ENCODE data around the gene ATP5ME. TPM values are rescaled to one million over a fixed set of nuclear protein-coding genes. Genes with fewer than 3 reads are reported as not detected.

Gene ATP5ME
- total RNA-seq, result 100 to 1,000 TPM; 213 to 231 TPM

- peaks cover 21% of the 10 kb centered on the region for H3K4me1 Mint-ChIP-seq
- ATAC-seq (peak; percentile 94), DNase-seq (peak; percentile 98)
- H3K4me3 Mint-ChIP-seq, result peak within 1 kb of the TSS; percentile 82
- peak within 1 kb of the TSS; percentile 86 for H3K27ac Mint-ChIP-seq
- peaks cover 25% of the 10 kb centered on the region for H3K36me3 Mint-ChIP-seq
- H3K27me3 Mint-ChIP-seq, result no peaks in the 10 kb centered on the region
- CTCF ChIA-PET, result interaction anchor here (0.8 to 2.8 kb wide), 13 partner anchors 10 to 550 kb away, joined by 3 to 21 read pairs (median 3); partner anchors contain the start of gene ZNF718
- H3K9me3 Mint-ChIP-seq (ENCODE audit: low read depth), result no peaks in the 10 kb centered on the region
Observed at GRCh38 chr4:674172-675035, at the start of gene ATP5ME, which contains the start of gene MYL5. Gene ATP5ME (minus strand): TSS chr4:674276. CDS start chr4:674247, 29 bp downstream. Gene MYL5 (plus strand): TSS chr4:674542. CDS start chr4:678027, 3,485 bp downstream.

GRCh38 chr4:722851-723360 is 48.8 kb upstream of the ATP5ME start:
- DNase-seq (no peak), ATAC-seq (no peak)
- no peaks in the 10 kb centered on the region for H3K27me3 Mint-ChIP-seq
- no peak overlapping the region for H3K4me3 Mint-ChIP-seq
- H3K4me1 Mint-ChIP-seq, result peaks cover 2% of the 10 kb centered on the region
- peaks cover 2% of the 10 kb centered on the region for H3K9me3 Mint-ChIP-seq (ENCODE audit: low read depth)
- no peak overlapping the region for H3K27ac Mint-ChIP-seq
- H3K36me3 Mint-ChIP-seq, result peaks cover 41% of the 10 kb centered on the region
- CTCF ChIA-PET, result no interaction called here

GRCh38 chr4:722169-722725 is 48.2 kb upstream of the ATP5ME start:
- CTCF ChIA-PET, result no interaction called here
- Mint-ChIP-seq H3K9me3 (ENCODE audit: low read depth) (peaks cover 2% of the 10 kb centered on the region), H3K27ac (no peak overlapping the region), H3K4me3 (no peak overlapping the region), H3K4me1 (peaks cover 4% of the 10 kb centered on the region), H3K27me3 (no peaks in the 10 kb centered on the region), H3K36me3 (peaks cover 41% of the 10 kb centered on the region)
- ATAC-seq (no peak), DNase-seq (no peak)

GRCh38 chr4:721261-722168 is 47.4 kb upstream of the ATP5ME start:
- Mint-ChIP-seq H3K9me3 (ENCODE audit: low read depth) (peaks cover 2% of the 10 kb centered on the region), H3K36me3 (peaks cover 41% of the 10 kb centered on the region), H3K4me1 (peaks cover 7% of the 10 kb centered on the region), H3K27ac (no peak overlapping the region), H3K4me3 (no peak overlapping the region), H3K27me3 (no peaks in the 10 kb centered on the region)
- no peak for ATAC-seq
- DNase-seq, result no peak
- CTCF ChIA-PET, result no interaction called here

- peaks cover 41% of the 10 kb centered on the region for H3K36me3 Mint-ChIP-seq
- CTCF ChIA-PET, result no interaction called here
- peaks cover 2% of the 10 kb centered on the region for H3K9me3 Mint-ChIP-seq (ENCODE audit: low read depth)
- peaks cover 7% of the 10 kb centered on the region for H3K4me1 Mint-ChIP-seq
- no peak overlapping the region for H3K27ac Mint-ChIP-seq
- no peaks in the 10 kb centered on the region for H3K27me3 Mint-ChIP-seq
- ATAC-seq (peak; percentile 27), DNase-seq (no peak)
- no peak overlapping the region for H3K4me3 Mint-ChIP-seq
Observed at GRCh38 chr4:720111-720860, 46.2 kb upstream of the ATP5ME start.

GRCh38 chr4:718460-718859 is 44.4 kb upstream of the ATP5ME start:
- Mint-ChIP-seq H3K36me3 (peaks cover 39% of the 10 kb centered on the region), H3K4me1 (peaks cover 5% of the 10 kb centered on the region), H3K4me3 (no peak overlapping the region), H3K27ac (no peak overlapping the region), H3K27me3 (no peaks in the 10 kb centered on the region), H3K9me3 (ENCODE audit: low read depth) (peaks cover 2% of the 10 kb centered on the region)
- CTCF ChIA-PET, result interaction anchor here (2.1 kb wide), 1 partner anchor 24 kb away, joined by 5 read pairs; no protein-coding TSS in a partner anchor
- DNase-seq (no peak), ATAC-seq (no peak)

- Mint-ChIP-seq H3K27me3 (no peaks in the 10 kb centered on the region), H3K27ac (no peak overlapping the region), H3K4me1 (peaks cover 6% of the 10 kb centered on the region), H3K4me3 (no peak overlapping the region), H3K36me3 (peaks cover 32% of the 10 kb centered on the region), H3K9me3 (ENCODE audit: low read depth) (peaks cover 2% of the 10 kb centered on the region)
- DNase-seq (no peak), ATAC-seq (no peak)
- CTCF ChIA-PET, result interaction anchor here (2.1 kb wide), 1 partner anchor 25 kb away, joined by 5 read pairs; no protein-coding TSS in a partner anchor
Observed at GRCh38 chr4:717601-718320, 43.7 kb upstream of the ATP5ME start.

- Mint-ChIP-seq H3K27ac (no peak overlapping the region), H3K4me1 (peaks cover 11% of the 10 kb centered on the region), H3K9me3 (ENCODE audit: low read depth) (no peaks in the 10 kb centered on the region), H3K36me3 (peaks cover 16% of the 10 kb centered on the region), H3K4me3 (no peak overlapping the region), H3K27me3 (no peaks in the 10 kb centered on the region)
- CTCF ChIA-PET, result no interaction called here
- DNase-seq (no peak), ATAC-seq (no peak)
Observed at GRCh38 chr4:714087-714486, 40.0 kb upstream of the ATP5ME start.

GRCh38 chr4:712916-713632 is 39.0 kb upstream of the ATP5ME start:
- CTCF ChIA-PET, result interaction anchor here (0.6 kb wide), 1 partner anchor 219 kb away, joined by 3 read pairs; the partner anchor contains the start of genes GAK and TMEM175
- Mint-ChIP-seq H3K27me3 (no peaks in the 10 kb centered on the region), H3K9me3 (ENCODE audit: low read depth) (no peaks in the 10 kb centered on the region), H3K4me1 (peaks cover 16% of the 10 kb centered on the region), H3K4me3 (no peak overlapping the region), H3K36me3 (peaks cover 21% of the 10 kb centered on the region), H3K27ac (no peak overlapping the region)
- DNase-seq, result no peak
- no peak for ATAC-seq

GRCh38 chr4:712093-712492 is 38.0 kb upstream of the ATP5ME start:
- H3K36me3 Mint-ChIP-seq, result peaks cover 21% of the 10 kb centered on the region
- no peaks in the 10 kb centered on the region for H3K9me3 Mint-ChIP-seq (ENCODE audit: low read depth)
- H3K27me3 Mint-ChIP-seq, result no peaks in the 10 kb centered on the region
- no peak overlapping the region for H3K4me3 Mint-ChIP-seq
- ATAC-seq, result no peak
- CTCF ChIA-PET, result no interaction called here
- DNase-seq, result no peak
- no peak overlapping the region for H3K27ac Mint-ChIP-seq
- H3K4me1 Mint-ChIP-seq, result peaks cover 14% of the 10 kb centered on the region

- no peak overlapping the region for H3K27ac Mint-ChIP-seq
Observed at GRCh38 chr4:710916-711315, 36.8 kb upstream of the ATP5ME start.

More at GRCh38 chr4:710916-711315, 36.8 kb upstream of the ATP5ME start:
- Mint-ChIP-seq H3K27me3 (no peaks in the 10 kb centered on the region), H3K4me1 (peaks cover 11% of the 10 kb centered on the region), H3K4me3 (no peak overlapping the region), H3K36me3 (peaks cover 21% of the 10 kb centered on the region), H3K9me3 (ENCODE audit: low read depth) (no peaks in the 10 kb centered on the region)
- DNase-seq, result no peak
- CTCF ChIA-PET, result no interaction called here
- ATAC-seq, result no peak

All from activated CD8-positive, alpha-beta memory T cell treated with anti-CD3 and anti-CD28 coated beads, Interleukin-2, amount 10 ng/mL, durations not matched to agents 7 days and 5 days (primary cell).